GM10266 (cell line): ENCODE data around the gene TRERF1.

ENCODE experiments used
- DNase-seq: peaks from one replicate; pipeline ENCODE4 v3.0.0; 2012; ENCODE audit errors: extremely low spot score
- CTCF ChIP-seq: IDR thresholded peaks from 2 replicates; pipeline ENCODE4 v1.5.1; 2012; ENCODE audit warnings: mild to moderate bottlenecking, low read depth; ENCODE audit not compliant: control insufficient read depth, insufficient read depth; ENCODE audit errors: missing control alignments

TRERF1 gene

GRCh38 chr6:42366999-42367352, 84.8 kb downstream of the TRERF1 start:
- no peak for DNase-seq
- TF ChIP-seq CTCF: no peak

GRCh38 chr6:42366011-42366705, 85.6 kb downstream of the TRERF1 start:
- no peak for TF ChIP-seq CTCF
- no peak for DNase-seq

- TF ChIP-seq CTCF: no peak
- no peak for DNase-seq
Observed at GRCh38 chr6:42365021-42365420, 86.7 kb downstream of the TRERF1 start.

- no peak for TF ChIP-seq CTCF
- DNase-seq: no peak
Observed at GRCh38 chr6:42363926-42364849, 87.5 kb downstream of the TRERF1 start.

- no peak for DNase-seq
- TF ChIP-seq CTCF: no peak
Observed at GRCh38 chr6:42361036-42361435, 90.7 kb downstream of the TRERF1 start.

- TF ChIP-seq CTCF: no peak
Observed at GRCh38 chr6:42359021-42359420, 92.7 kb downstream of the TRERF1 start.

GRCh38 chr6:42355416-42355815, 96.3 kb downstream of the TRERF1 start:
- DNase-seq: no peak
- no peak for TF ChIP-seq CTCF

More at GRCh38 chr6:42359021-42359420, 92.7 kb downstream of the TRERF1 start:
- no peak for DNase-seq
